H1 (cell line): ENCODE results near the gene RPS6KB2. TPM values are rescaled to one million over a fixed set of nuclear protein-coding genes. Genes with fewer than 3 reads are reported as not detected.

Source experiments
- CTCF ChIA-PET: fragments of 300-600 bp; sonication (Branson Sonifier 250); formaldehyde crosslinking; loops from one replicate; lab custom pipeline; 2021; ENCODE audit not compliant: partially characterized antibody; lab: Charles Lee
- POLR2A ChIA-PET: fragments of 300-600 bp; sonication (Branson Sonifier 250); formaldehyde crosslinking; loops from one replicate; lab custom pipeline; 2021; ENCODE audit warnings: inconsistent platforms; ENCODE audit not compliant: partially characterized antibody; lab: Charles Lee
- DNase-seq, 2 experiments: peaks; one replicate each; pipeline versions ENCODE4 v3.0.0 to v3.0.0-alpha.2; 2010 to 2022; ENCODE audit warnings: low spot score in 2 of 2, low read depth in 1 of 2, mixed read lengths in 1 of 2
- FAIRE-seq: peaks from 2 replicates; lab custom pipeline; 2011; peaks lifted over from hg19 to GRCh38; lab: Jason Lieb, UNC
- H2AFZ ChIP-seq: 2 replicates; pipeline ENCODE4 v1.8.1; 2012; ENCODE audit warnings: low read length, inconsistent platforms
- H2AK5ac ChIP-seq: 2 replicates; pipeline ENCODE4 v1.6.1; 2013; ENCODE audit warnings: low read depth, low read length
- H2BK120ac ChIP-seq: replicated peaks from 2 replicates; pipeline ENCODE3; 2013; ENCODE audit warnings: low read depth, low read length, inconsistent platforms
- H2BK12ac ChIP-seq: 2 replicates; pipeline ENCODE4 v1.6.1; 2013; ENCODE audit warnings: low read depth, low read length
- H2BK15ac ChIP-seq: 2 replicates; pipeline ENCODE4 v1.6.1; 2013; ENCODE audit warnings: low read length
- H2BK20ac ChIP-seq: 2 replicates; pipeline ENCODE4 v1.6.1; 2013; ENCODE audit warnings: low read length
- H2BK5ac ChIP-seq: 2 replicates; pipeline ENCODE4 v1.6.1; 2013; ENCODE audit warnings: low read depth, low read length
- H3K14ac ChIP-seq: 2 replicates; pipeline ENCODE4 v1.6.1; 2013; ENCODE audit warnings: inconsistent platforms; ENCODE audit not compliant: insufficient read length
- H3K18ac ChIP-seq: 2 replicates; pipeline ENCODE4 v1.6.1; 2013; ENCODE audit warnings: low read length; ENCODE audit errors: extremely low read depth
- H3K23ac ChIP-seq: 2 replicates; pipeline ENCODE4 v1.6.1; 2013; ENCODE audit warnings: inconsistent platforms; ENCODE audit not compliant: insufficient read length
- H3K23me2 ChIP-seq: 2 replicates; pipeline ENCODE4 v1.6.1; 2013; ENCODE audit warnings: low read depth, low read length
- H3K27ac ChIP-seq: 2 replicates; pipeline ENCODE4 v1.6.1; 2011; ENCODE audit warnings: low read depth, low read length, inconsistent platforms
- H3K27me3 ChIP-seq, 4 experiments: replicated peaks in 1 of 4; 1 replicate in 1 of 4; 2 replicates in 3 of 4; pipeline versions ENCODE4 v1.6.1 to v1.8.1; 2011 to 2013; ENCODE audit warnings: low read length in 3 of 4, mild to moderate bottlenecking in 3 of 4, inconsistent platforms in 2 of 4, mixed read lengths in 2 of 4, moderate library complexity in 1 of 4; ENCODE audit not compliant: control insufficient read depth in 3 of 4, insufficient read depth in 3 of 4; ENCODE audit errors: extremely low read depth in 1 of 4
- H3K36me3 ChIP-seq, 4 experiments: 2 replicates each; pipeline versions ENCODE4 v1.6.1 to v1.8.1; 2011 to 2013; ENCODE audit warnings: mild to moderate bottlenecking in 4 of 4, low read length in 3 of 4, moderate library complexity in 2 of 4, control low read depth in 1 of 4, inconsistent platforms in 1 of 4; ENCODE audit not compliant: insufficient read depth in 4 of 4, control insufficient read depth in 2 of 4
- H3K4ac ChIP-seq: replicated peaks from 2 replicates; pipeline ENCODE3; 2013; ENCODE audit warnings: low read length, low read depth, mixed read lengths, inconsistent platforms; ENCODE audit not compliant: insufficient read length
- H3K4me1 ChIP-seq, 4 experiments: replicated peaks in 1 of 4; 1 replicate in 1 of 4; 2 replicates in 3 of 4; pipeline versions ENCODE4 v1.6.1 to v1.8.1; 2011 to 2013; ENCODE audit warnings: low read length in 3 of 4, inconsistent platforms in 2 of 4, mixed read lengths in 1 of 4; ENCODE audit not compliant: insufficient read depth in 4 of 4, control insufficient read depth in 3 of 4
- H3K4me2 ChIP-seq, 2 experiments: 2 replicates each; pipeline versions ENCODE4 v1.6.1 to v1.8.1; 2011 to 2013; ENCODE audit warnings: low read depth in 2 of 2, low read length in 2 of 2, control low read depth in 1 of 2, inconsistent platforms in 1 of 2, mild to moderate bottlenecking in 1 of 2; ENCODE audit not compliant: insufficient read depth in 1 of 2
- H3K4me3 ChIP-seq, 4 experiments: fragments of 200-600, 300-600 bp in 1 of 4; sonication (generic), shearing (Covaris generic), sonication (Bioruptor Twin) in 1 of 4; 2 replicates each; pipeline versions ENCODE4 v1.5.1 to v1.8.1; 2011 to 2016; ENCODE audit warnings: low read length in 4 of 4, low read depth in 3 of 4, control low read depth in 2 of 4, inconsistent platforms in 2 of 4, mild to moderate bottlenecking in 2 of 4, mixed read lengths in 1 of 4, moderate library complexity in 1 of 4; ENCODE audit not compliant: insufficient read depth in 2 of 4; ENCODE audit errors: extremely low read depth in 1 of 4
- H3K56ac ChIP-seq: replicated peaks from 2 replicates; pipeline ENCODE3; 2013; ENCODE audit warnings: low read depth, mild to moderate bottlenecking, mixed read lengths, low read length, inconsistent platforms; ENCODE audit not compliant: insufficient read length
- H3K79me1 ChIP-seq: 2 replicates; pipeline ENCODE4 v1.6.1; 2013; ENCODE audit warnings: low read depth, low read length, control low read depth
- H3K79me2 ChIP-seq, 2 experiments: 2 replicates each; pipeline versions ENCODE4 v1.6.1 to v1.8.1; 2012 to 2013; ENCODE audit warnings: low read length in 2 of 2, mild to moderate bottlenecking in 2 of 2, inconsistent platforms in 1 of 2; ENCODE audit not compliant: insufficient read depth in 2 of 2, control insufficient read depth in 1 of 2
- H3K9ac ChIP-seq, 4 experiments: replicated peaks in 1 of 4; 1 replicate in 1 of 4; 2 replicates in 3 of 4; pipeline versions ENCODE4 v1.6.1 to v1.8.1; 2011 to 2013; ENCODE audit warnings: low read depth in 3 of 4, low read length in 3 of 4, control low read depth in 2 of 4, mild to moderate bottlenecking in 2 of 4, moderate library complexity in 2 of 4, inconsistent platforms in 1 of 4; ENCODE audit errors: extremely low read depth in 1 of 4
- H3K9me3 ChIP-seq, 2 experiments: 2 replicates each; pipeline versions ENCODE4 v1.6.1 to v1.8.1; 2012 to 2013; ENCODE audit warnings: mild to moderate bottlenecking in 2 of 2, moderate library complexity in 2 of 2, control low read depth in 1 of 2, inconsistent platforms in 1 of 2, low read depth in 1 of 2, low read length in 1 of 2, mixed read lengths in 1 of 2; ENCODE audit not compliant: insufficient read depth in 2 of 2
- H4K20me1 ChIP-seq, 2 experiments: replicated peaks in 1 of 2; 2 replicates each; pipeline versions ENCODE3 to v1.8.1; 2011 to 2013; ENCODE audit warnings: inconsistent platforms in 2 of 2, low read length in 2 of 2, mild to moderate bottlenecking in 1 of 2; ENCODE audit not compliant: insufficient read depth in 2 of 2, control insufficient read depth in 1 of 2
- H4K5ac ChIP-seq: 2 replicates; pipeline ENCODE4 v1.6.1; 2013; ENCODE audit warnings: low read length, low read depth, mixed read lengths, inconsistent platforms; ENCODE audit not compliant: insufficient read length
- H4K8ac ChIP-seq: 2 replicates; pipeline ENCODE4 v1.8.0; 2013; ENCODE audit warnings: mild to moderate bottlenecking, moderate library complexity, low read length, inconsistent platforms; ENCODE audit not compliant: insufficient read depth; ENCODE audit errors: extremely low read depth
- H4K91ac ChIP-seq: replicated peaks from 2 replicates; pipeline ENCODE3; 2013; ENCODE audit warnings: low read length, mixed read lengths, inconsistent platforms; ENCODE audit not compliant: insufficient read length
- BRCA1 ChIP-seq: IDR thresholded peaks from 2 replicates; pipeline ENCODE4 v1.6.1; 2012; ENCODE audit warnings: low read depth, low read length, improper control_type of control experiment
- CREB1 ChIP-seq: IDR thresholded peaks from 2 replicates; pipeline ENCODE4 v1.6.1; 2012; ENCODE audit warnings: inconsistent platforms
- KDM1A ChIP-seq: fragments of 200-600, 300-600 bp; sonication (generic); IDR thresholded peaks from 2 replicates; pipeline ENCODE4 v1.7.1; 2016; ENCODE audit warnings: mild to moderate bottlenecking, low read length, borderline replicate concordance
- KDM5A ChIP-seq: fragments of 200-600 bp; IDR thresholded peaks from 2 replicates; pipeline ENCODE4 v1.7.1; 2012; ENCODE audit warnings: mild to moderate bottlenecking, low read length, inconsistent platforms, mixed read lengths
- POU5F1 ChIP-seq: IDR thresholded peaks from 2 replicates; pipeline ENCODE4 v1.6.1; 2011; ENCODE audit warnings: low read depth, mild to moderate bottlenecking, low read length, moderate library complexity
- RFX5 ChIP-seq: IDR thresholded peaks from 2 replicates; pipeline ENCODE4 v1.6.1; 2011; ENCODE audit warnings: low read depth, low read length, improper control_type of control experiment, borderline replicate concordance
- YY1 ChIP-seq: IDR thresholded peaks from 2 replicates; pipeline ENCODE4 v1.6.1; 2011; ENCODE audit warnings: low read depth, mild to moderate bottlenecking, low read length
- WGBS, 2 experiments: shearing (Covaris generic) in 1 of 2; methylation state at CpG; one replicate each; pipeline versions ENCODE4 v1.1.6 to v1.1.7; 2013 to 2015; ENCODE audit warnings: low lambda C conversion rate in 2 of 2, mixed read lengths in 2 of 2, inconsistent platforms in 1 of 2, low coverage in 1 of 2, missing lambda C conversion rate in 1 of 2; ENCODE audit not compliant: insufficient replicate concordance in 2 of 2, insufficient coverage in 1 of 2, insufficient read length in 1 of 2; ENCODE audit errors: extremely low coverage in 1 of 2, missing lambda C conversion rate in 1 of 2; 5-methylcytosine and 5-hydroxymethylcytosine counted together
- polyA plus RNA-seq, 7 experiments: library from polyadenylated mRNA; depleted of rRNA in 3 of 7; stranded (reverse) in 5 of 7; unstranded in 2 of 7; fragments of >200 nt in 5 of 7; fragments of 200-250 nt in 2 of 7; gene quantifications; 1 replicate in 5 of 7; 2 replicates in 1 of 7; 4 replicates in 1 of 7; pipeline versions ENCODE4 v1.2.1 to v1.2.3, GENCODE V29; 2011 to 2013; ENCODE audit warnings: missing spikeins in 2 of 7, mixed read lengths in 2 of 7
- total RNA-seq: library from RNA; stranded (reverse); fragmentation: NEBNext Ultra II Directional; extraction: Animal tissue kit (Norgen Biotek cat#: 25700); gene quantifications from 2 replicates; pipeline ENCODE4 v1.2.1, GENCODE V29; 2021
- TF ChIP-seq, protein P1 (sequence below): IDR thresholded peaks from 2 replicates; pipeline ENCODE4 v1.6.1; 2012; ENCODE audit warnings: inconsistent platforms
- TF ChIP-seq, protein P2 (sequence below): IDR thresholded peaks from 2 replicates; pipeline ENCODE4 v1.6.1; 2012; ENCODE audit warnings: inconsistent platforms
- TF ChIP-seq, protein P3 (sequence below): IDR thresholded peaks from 2 replicates; pipeline ENCODE4 v1.6.1; 2012; ENCODE audit warnings: low read length, inconsistent platforms

RPS6KB2 gene
- total and polyA plus RNA-seq, 2 of the 8 experiments (the other 6 are each of a cell fraction or from before 2014, with no cell fraction given): 41.0 to 47.1 TPM

DNA sequence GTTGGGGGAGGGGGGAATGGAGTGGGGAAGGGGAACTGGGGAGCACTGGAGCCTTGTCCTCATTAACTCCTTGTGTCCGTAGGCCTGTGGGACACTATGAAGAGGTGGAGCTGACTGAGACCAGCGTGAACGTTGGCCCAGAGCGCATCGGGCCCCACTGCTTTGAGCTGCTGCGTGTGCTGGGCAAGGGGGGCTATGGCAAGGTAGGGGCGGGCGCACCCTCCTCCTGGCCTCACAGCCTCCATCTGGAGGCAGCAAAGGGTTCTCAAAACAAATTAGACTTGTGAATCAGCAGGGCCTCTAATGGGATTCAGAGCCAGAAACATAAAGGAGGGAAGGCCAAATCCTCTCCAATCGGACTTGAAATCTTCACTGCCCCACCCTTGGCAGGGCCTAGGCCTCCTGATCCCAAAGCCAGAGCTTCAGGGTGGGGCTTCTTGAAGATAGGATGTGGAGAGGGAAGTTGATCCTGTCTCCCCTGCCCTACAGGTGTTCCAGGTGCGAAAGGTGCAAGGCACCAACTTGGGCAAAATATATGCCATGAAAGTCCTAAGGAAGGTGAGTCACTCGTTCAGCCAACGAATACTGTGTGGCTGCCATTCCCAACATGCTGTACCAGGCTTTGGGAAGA lies 859 bp downstream of the RPS6KB2 start:
- ChIA-PET CTCF (no interaction called here), POLR2A (interaction anchor here (0.8 to 12.5 kb wide), 10 partner anchors 9 to 41 kb away, joined by 3 to 104 read pairs (median 6); partner anchors contain the start of genes CABP4, CARNS1, PPP1CA and PTPRCAP)
- Histone ChIP-seq H2BK15ac (no peak overlapping the region), H3K79me2 (peaks cover 0 to 9% of the 10 kb centered on the region in 2 experiments; a peak in 2 of 4 replicates), H4K20me1 (peaks cover 0 to 1% of the 10 kb centered on the region in 2 experiments), H3K27ac (peak overlapping the region; percentile 33; the same call in 1 of the 2 replicates), H3K4me3 (peak overlapping the region; percentile 66 to 98 (median 90)), H3K36me3 (peaks cover 3 to 9% (median 8%) of the 10 kb centered on the region in 4 experiments; a peak in 7 of 8 replicates), H4K91ac (no peak overlapping the region), H2AK5ac (peak overlapping the region; percentile 11; the same call in 1 of the 2 replicates), H3K4me2 (peak overlapping the region; percentile 60 to 96), H4K8ac (no peak overlapping the region; the same call in 1 of the 2 replicates), H2BK20ac (no peak overlapping the region), H3K9me3 (no peaks in the 10 kb centered on the region), H3K4me1 (peaks cover 0 to 12% (median 4%) of the 10 kb centered on the region in 4 experiments; a peak in 6 of 7 replicates), H3K23me2 (peaks cover 10% of the 10 kb centered on the region), H4K5ac (no peak overlapping the region), H2AFZ (no peak overlapping the region), H3K14ac (no peak overlapping the region), H2BK12ac (no peak overlapping the region), H3K27me3 (no peaks in the 10 kb centered on the region), H2BK5ac (peak overlapping the region; percentile 66; the same call in 1 of the 2 replicates), H2BK120ac (no peak overlapping the region), H3K9ac (peak overlapping the region in 3 of 4 experiments; percentile 72 to 86 (median 77); a peak in 6 of 7 replicates), H3K79me1 (peaks cover 5% of the 10 kb centered on the region), H3K18ac (no peak overlapping the region), H3K4ac (no peak overlapping the region), H3K56ac (no peak overlapping the region), H3K23ac (no peak overlapping the region)
- DNase-seq (no peak), FAIRE-seq (no peak)
- 79% methylated on average over 7 of the region's 12 CpGs; no CpG with 5 or more reads in 1 of the 2 experiments for WGBS, 2 experiments
- TF ChIP-seq, protein P1, sequence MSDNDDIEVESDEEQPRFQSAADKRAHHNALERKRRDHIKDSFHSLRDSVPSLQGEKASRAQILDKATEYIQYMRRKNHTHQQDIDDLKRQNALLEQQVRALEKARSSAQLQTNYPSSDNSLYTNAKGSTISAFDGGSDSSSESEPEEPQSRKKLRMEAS: no peak
- no peak for TF ChIP-seq KDM1A
- TF ChIP-seq BRCA1: no peak
- no peak for TF ChIP-seq CREB1
- TF ChIP-seq POU5F1: no peak
- no peak for TF ChIP-seq RFX5
- TF ChIP-seq, protein P2, sequence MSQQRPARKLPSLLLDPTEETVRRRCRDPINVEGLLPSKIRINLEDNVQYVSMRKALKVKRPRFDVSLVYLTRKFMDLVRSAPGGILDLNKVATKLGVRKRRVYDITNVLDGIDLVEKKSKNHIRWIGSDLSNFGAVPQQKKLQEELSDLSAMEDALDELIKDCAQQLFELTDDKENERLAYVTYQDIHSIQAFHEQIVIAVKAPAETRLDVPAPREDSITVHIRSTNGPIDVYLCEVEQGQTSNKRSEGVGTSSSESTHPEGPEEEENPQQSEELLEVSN: no peak
- no peak for TF ChIP-seq YY1
- TF ChIP-seq, protein P3, sequence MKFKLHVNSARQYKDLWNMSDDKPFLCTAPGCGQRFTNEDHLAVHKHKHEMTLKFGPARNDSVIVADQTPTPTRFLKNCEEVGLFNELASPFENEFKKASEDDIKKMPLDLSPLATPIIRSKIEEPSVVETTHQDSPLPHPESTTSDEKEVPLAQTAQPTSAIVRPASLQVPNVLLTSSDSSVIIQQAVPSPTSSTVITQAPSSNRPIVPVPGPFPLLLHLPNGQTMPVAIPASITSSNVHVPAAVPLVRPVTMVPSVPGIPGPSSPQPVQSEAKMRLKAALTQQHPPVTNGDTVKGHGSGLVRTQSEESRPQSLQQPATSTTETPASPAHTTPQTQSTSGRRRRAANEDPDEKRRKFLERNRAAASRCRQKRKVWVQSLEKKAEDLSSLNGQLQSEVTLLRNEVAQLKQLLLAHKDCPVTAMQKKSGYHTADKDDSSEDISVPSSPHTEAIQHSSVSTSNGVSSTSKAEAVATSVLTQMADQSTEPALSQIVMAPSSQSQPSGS: no peak
- TF ChIP-seq KDM5A: no peak
